IMR-90 (cell line): ENCODE results near the gene PDK4.

ENCODE experiments used
- BHLHE40 ChIP-seq: fragments of 150-350 bp; IDR thresholded peaks from 2 replicates; pipeline ENCODE4 v1.6.1; 2016; ENCODE audit warnings: mild to moderate bottlenecking, low read depth, low read length
- CEBPB ChIP-seq: IDR thresholded peaks from 2 replicates; pipeline ENCODE4 v1.6.1; 2012; ENCODE audit warnings: low read depth, low read length, improper control_type of control experiment
- CHD1 ChIP-seq: IDR thresholded peaks from 2 replicates; pipeline ENCODE4 v1.6.1; 2012; ENCODE audit warnings: low read depth, low read length, improper control_type of control experiment
- CTCF ChIP-seq: conservative IDR thresholded peaks from 2 replicates; pipeline ENCODE4 v1.5.1; 2012; ENCODE audit warnings: mild to moderate bottlenecking, low read depth, low read length, improper control_type of control experiment
- FOS ChIP-seq: fragments of 150-350 bp; IDR thresholded peaks from 2 replicates; pipeline ENCODE4 v1.6.1; 2016; ENCODE audit warnings: low read depth, low read length
- MAFK ChIP-seq: IDR thresholded peaks from 2 replicates; pipeline ENCODE4 v1.6.1; 2012; ENCODE audit warnings: low read depth, low read length, improper control_type of control experiment
- MAZ ChIP-seq: IDR thresholded peaks from 2 replicates; pipeline ENCODE4 v1.6.1; 2012; ENCODE audit warnings: low read depth, mild to moderate bottlenecking, low read length, improper control_type of control experiment, moderate library complexity, borderline replicate concordance
- MXI1 ChIP-seq: IDR thresholded peaks from 2 replicates; pipeline ENCODE4 v1.6.1; 2012; ENCODE audit warnings: low read depth, mild to moderate bottlenecking, low read length, moderate library complexity, borderline replicate concordance
- POLR2A ChIP-seq: IDR thresholded peaks from 2 replicates; pipeline ENCODE4 v1.6.1; 2012; ENCODE audit warnings: mild to moderate bottlenecking, low read depth, low read length
- RAD21 ChIP-seq: IDR thresholded peaks from 2 replicates; pipeline ENCODE4 v1.6.1; 2012; ENCODE audit warnings: low read length, improper control_type of control experiment

GRCh38 chr7:95595746-95596197, 544 bp downstream of the PDK4 start:
- TF ChIP-seq CTCF (no peak), MAZ (no peak), CEBPB (no peak), POLR2A (no peak), RAD21 (no peak), MAFK (no peak), BHLHE40 (no peak), MXI1 (no peak), FOS (no peak), CHD1 (no peak)
